Islet precursor cell (in vitro differentiated cells): ENCODE measurements around the gene TRPM2.
"Not testable (repeated sequence)": the region's sequence is repeated elsewhere in the genome, so short reads cannot be mapped to it uniquely, and the experiment has no call there.

Experiments used
- DNase-seq: peaks from one replicate; pipeline ENCODE4 v3.0.0-alpha.2; 2018

TRPM2 gene

DNA sequence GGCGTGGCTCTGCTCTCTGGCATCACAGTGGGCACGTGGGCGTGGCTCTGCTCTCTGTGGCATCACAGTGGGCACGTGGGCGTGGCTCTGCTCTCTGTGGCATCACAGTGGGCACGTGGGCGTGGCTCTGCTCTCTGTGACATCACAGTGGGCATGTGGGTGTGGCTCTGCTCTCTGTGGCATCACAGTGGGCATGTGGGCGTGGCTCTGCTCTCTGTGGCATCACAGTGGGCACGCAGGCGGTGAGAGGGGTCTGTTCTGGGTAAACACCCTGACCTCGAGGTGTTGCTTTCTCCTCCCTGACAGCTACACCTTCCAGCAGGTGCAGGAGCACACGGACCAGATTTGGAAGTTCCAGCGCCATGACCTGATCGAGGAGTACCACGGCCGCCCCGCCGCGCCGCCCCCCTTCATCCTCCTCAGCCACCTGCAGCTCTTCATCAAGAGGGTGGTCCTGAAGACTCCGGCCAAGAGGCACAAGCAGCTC, 64.2 kb downstream of the TRPM2 start:
- DNase-seq: not testable (repeated sequence)

DNA sequence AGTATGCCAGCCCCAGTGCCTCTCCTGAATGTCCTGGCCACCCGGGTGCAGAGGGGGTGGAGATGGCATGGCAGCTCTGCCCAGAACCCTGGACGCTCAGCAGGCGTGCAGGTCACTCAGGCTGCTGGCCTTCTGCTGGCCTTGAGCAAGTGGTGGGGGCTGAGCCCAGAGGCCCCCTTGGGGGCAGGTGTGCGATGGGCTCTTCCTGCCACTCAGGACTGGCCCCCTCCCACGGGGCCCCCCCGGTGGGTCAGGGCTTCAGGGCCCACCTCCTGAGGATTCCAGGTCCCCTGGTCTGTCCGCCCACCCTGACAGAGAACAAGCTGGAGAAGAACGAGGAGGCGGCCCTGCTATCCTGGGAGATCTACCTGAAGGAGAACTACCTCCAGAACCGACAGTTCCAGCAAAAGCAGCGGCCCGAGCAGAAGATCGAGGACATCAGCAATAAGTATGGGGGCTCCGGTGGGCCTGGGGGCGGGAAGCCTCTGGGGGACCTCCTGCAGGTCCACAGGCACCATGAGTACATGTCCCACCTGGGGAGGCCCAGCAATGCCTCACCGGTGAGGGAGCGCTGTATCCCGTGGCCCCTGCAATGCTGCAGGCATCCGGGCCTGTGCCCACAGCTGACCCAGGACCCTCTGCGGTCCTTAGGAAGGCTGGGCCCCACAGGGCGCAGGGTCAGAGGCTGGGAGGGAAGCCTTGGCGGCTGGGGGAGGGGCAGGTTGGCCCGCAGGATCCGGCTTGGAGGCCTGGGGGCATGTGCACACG, 64.9 kb downstream of the TRPM2 start:
- peak; percentile 16 for DNase-seq

DNA sequence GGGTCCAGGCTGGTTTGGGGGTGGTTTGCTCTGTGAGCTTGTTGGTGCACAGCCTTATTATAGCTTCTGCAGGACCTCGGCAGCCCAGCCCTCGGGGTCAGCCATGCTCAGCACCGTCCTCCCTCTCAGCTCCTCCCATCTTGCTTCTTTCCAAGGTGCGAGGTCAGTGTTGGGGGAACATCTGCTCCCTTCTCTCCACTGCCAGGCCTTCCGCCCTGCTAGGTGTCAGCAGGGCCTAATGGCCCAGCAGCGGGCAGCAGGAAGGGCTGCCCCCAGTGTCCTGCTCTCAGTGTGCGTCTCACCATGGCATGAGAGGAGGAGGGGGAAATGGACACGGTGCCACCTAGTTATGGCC, 65.4 kb downstream of the TRPM2 start:
- DNase-seq: peak; percentile 29

DNA sequence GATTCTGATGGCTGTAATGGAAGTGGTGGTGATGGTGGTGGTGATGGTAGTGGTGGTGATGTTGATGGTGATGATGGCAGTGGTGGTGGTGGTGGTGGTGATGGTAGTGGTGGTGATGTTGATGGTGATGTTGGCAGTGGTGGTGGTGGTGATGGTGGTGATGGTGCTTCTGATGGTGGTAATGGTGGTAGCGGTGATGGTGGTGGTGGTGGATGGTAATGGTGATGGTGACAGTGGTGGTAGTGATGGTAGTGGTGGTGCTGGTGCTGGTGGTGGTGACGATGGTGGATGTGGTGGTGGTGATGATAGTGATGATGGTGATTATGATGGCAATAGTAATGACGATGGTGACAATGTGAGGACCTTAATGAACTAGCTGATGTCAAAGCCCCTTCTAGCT, 66.3 kb downstream of the TRPM2 start:
- no peak for DNase-seq

GRCh38 chr21:44420416-44421205, 67.2 kb downstream of the TRPM2 start:
- DNase-seq: no peak

DNA sequence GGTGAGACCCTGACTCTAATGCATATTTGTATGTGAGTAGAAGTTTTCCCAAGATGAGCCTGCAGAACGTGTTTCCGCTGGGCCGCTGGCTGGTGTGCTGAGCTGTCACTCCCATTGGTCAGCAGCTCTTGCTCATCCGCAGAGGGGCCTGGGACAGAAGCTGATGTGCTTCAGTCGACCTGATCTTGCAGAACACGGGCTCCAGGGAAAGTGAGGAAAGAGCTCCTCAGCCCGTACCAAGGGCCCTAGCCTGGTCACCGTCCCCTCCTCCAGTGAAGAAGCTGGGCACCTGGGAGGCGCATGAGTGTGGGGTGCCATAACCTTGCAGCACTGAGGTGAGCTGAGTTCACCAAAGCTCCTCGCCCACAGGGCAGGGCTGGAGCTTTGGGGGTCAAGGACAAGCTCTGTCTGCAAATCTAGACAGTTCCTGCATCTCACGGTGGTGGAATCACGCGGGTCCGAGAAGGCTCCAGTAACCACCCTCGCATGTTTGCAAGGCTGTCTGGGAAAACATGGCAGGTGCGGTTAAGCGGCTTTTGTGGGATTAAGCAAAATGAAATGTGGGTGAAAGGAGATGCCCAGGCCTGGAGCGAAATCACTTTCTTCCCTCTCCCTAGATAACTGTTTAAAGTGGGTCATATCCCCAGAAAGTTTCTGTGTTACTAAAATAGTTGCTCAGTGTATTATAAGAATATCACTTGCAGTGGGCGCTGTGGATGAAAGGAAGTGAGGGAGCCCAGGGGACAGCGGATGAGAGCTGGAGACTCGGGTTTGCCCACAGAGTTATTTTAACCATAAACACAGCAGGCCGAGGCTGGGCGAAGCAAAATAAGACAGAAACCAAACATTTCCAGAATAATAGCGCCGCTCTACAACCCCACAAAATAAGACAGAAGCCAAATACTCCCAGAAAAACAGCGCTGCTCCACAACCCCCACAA, 68.8 kb downstream of the TRPM2 start:
- DNase-seq: peak; percentile 46

GRCh38 chr21:44423312-44423821, 69.9 kb downstream of the TRPM2 start:
- DNase-seq: peak; percentile 46

GRCh38 chr21:44423941-44424607, 70.7 kb downstream of the TRPM2 start:
- peak; percentile 43 for DNase-seq

DNA sequence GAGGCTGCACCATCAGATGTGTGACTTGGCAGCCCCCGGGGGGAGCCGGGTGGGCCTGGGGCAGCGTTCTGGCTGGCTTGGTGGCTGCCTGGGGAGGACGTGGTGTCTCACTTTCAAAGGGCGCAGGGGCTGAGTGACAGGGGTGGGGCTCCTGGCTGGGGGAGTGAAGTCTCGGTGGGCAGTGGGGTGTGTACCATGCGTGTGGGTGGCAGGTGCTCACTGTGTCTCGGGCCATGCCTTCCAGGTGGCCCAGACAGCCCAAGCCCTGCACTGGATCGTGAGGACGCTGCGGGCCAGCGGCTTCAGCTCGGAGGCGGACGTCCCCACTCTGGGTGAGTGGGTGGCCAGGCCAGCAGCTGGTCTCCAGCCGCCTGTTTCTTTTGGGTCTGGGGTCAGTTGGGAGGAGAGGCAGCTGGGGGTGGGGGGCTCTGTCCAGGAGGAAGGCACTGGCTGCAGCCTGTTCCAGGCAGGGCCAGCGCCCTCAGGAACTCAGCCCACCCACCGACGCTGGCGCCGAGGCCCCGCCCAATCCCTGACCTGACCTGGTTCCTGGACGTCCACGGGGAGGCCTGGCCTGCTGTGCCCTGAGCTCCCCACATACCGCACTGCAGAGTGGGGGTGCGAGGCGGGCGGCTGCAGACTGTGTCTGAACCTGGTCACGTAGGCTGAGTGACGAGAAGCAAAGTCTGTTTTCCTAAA, 71.3 kb downstream of the TRPM2 start:
- DNase-seq: peak; percentile 47

GRCh38 chr21:44425307-44425894, 72.0 kb downstream of the TRPM2 start:
- DNase-seq: peak; percentile 51

DNA sequence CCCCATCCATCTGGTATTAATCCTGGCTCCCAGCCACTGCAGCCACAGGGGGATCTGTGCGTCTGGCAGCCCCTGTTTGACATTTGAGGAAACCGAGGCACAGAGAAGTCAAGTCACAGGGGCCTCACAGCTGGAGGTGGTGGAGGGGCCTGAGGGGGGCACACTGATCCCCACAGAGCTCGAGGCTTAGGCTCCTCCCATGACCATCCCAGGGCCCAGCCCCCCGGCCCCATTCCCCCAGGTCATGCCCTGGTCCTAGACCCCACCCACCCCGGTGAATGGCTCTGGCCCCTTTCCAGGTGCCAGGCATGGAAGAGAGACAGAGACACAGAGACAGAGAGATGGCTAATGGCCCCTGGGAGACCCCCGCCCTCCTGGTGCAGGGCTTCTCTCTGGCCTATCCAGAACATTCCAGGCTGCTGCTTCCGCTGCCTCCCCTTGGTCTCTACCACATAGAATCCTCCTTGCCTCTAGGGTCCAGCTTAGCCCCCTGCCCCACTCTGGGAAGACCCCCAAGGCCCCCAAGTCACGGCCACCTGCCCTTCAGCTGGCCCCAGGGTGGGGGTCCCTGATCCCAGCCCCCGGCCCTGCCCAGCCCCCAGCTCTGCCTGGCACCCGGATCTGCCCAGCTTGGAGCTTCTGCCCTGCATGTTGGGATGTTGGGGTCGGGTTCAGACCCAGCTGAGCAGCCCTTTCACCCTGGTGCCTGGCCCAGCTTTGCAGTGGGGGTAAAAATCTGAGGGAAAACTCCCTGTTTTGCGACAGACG, 72.7 kb downstream of the TRPM2 start:
- peak; percentile 43 for DNase-seq

DNA sequence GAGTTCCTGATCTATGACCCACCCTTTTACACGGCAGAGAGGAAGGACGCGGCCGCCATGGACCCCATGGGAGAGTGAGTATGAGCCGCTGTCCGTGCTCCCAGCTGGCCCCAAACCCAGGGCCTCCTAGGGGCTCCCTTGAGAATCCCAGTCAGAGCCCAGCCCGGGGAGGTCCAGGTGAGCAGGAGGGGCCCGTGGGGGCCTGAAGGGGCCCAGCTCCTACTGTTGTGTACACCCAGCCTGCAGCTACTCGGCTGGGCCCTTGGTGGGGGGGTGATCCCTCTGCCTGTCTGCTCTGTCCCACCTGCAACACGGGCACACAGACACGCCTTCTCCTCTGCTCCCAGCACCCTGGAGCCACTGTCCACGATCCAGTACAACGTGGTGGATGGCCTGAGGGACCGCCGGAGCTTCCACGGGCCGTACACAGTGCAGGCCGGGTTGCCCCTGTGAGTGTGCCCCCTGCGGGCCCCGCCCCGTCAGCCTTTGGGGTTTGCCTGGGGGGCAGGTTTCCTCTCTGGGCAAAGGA, 73.3 kb downstream of the TRPM2 start:
- DNase-seq: peak; percentile 47

- peak; percentile 36 for DNase-seq
Measured at GRCh38 chr21:44427241-44428120, 74.1 kb downstream of the TRPM2 start.

- peak; percentile 62 for DNase-seq
Measured at GRCh38 chr21:44428281-44428960, 75.0 kb downstream of the TRPM2 start.

- DNase-seq: no peak
Measured at GRCh38 chr21:44429894-44430293, 76.5 kb downstream of the TRPM2 start.

DNA sequence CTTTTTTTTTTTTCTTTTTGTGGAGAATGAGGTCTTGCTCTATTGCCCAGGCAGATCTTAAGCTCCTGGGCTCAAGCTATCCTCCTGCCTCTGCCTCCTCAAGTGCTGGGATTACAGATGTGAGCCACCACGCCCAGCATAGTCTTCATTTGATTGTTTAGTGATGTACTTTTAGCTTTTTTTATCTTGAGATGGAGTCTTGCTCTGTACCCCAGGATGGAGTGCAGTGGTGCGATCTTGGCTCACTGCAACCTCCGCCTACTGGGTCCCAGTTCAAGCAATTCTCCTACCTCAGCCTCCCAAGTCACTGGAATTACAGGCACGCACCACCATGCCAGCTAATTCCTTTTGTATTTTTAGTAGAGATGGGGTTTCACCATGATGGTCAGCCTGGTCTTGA, 77.9 kb downstream of the TRPM2 start:
- no peak for DNase-seq

DNA sequence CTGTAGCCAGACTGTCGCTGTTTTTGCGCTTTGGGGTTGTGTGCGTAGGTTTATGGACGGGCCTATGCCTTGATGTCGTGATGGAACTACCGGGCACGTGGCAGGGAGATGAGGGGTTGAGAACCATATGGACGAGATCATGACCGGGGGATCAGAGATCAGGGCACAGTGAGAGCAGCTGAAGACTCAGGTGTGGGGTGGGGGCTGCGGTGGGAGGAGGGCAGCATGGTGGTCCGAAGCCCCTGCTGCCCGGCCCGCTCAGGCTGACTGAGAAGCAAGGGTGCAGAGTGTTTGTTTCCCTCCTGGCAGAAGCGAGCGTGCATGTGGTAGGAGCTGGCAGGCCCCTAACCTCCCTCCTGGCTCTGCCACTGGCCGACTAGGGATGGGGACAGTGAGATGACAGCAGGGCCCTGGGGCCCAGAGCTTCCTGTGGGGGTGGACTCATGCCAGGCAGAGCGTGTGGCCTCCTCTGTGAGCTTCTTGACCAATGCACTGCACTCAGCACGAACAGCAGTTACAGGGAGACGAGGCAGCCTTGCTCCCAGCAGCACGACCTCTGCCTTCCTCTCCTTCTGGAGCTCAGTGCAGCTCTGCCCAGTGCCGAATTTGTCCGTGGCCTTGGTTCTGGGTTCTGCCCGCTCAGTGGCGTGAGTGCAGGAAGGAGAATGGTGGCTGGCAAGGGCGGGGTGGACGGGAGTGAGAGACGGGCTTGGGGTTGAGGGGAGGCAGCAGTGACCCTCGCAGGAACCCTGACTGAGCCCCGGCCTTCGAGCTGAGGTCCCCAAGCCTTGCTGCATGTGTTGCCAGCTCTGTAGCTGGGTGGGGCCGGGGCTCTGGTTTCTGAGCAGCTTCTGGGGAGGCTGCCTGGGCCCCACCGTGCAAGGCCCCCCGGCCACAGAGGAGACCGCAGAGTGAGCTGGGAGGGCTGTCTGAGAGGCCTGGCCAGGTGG, 79.7 kb downstream of the TRPM2 start:
- peak; percentile 50 for DNase-seq
